CD14-positive monocyte (primary cell): ENCODE results near the gene ATF6B. TPM values are rescaled to one million over a fixed set of nuclear protein-coding genes. Genes with fewer than 3 reads are reported as not detected.
A peak's percentile ranks its signal among the peaks of the same experiment; 100 is the strongest.

Experiments used
- DNase-seq, 3 donors: peaks; one replicate each; pipeline ENCODE4 v3.0.0-alpha.2; 2011 to 2022
- H2AFZ ChIP-seq: 2 replicates; pipeline ENCODE4 v1.6.0; 2012; ENCODE audit warnings: mild to moderate bottlenecking, low read depth, low read length, inconsistent platforms; ENCODE audit not compliant: insufficient read depth, poor library complexity, severe bottlenecking
- H3K27ac ChIP-seq, 2 donors: 1 replicate in 1 of 2; 2 replicates in 1 of 2; pipeline ENCODE4 v1.5.1; 2012 to 2013; ENCODE audit warnings: low read length in 2 of 2, control low read depth in 1 of 2, inconsistent platforms in 1 of 2, low read depth in 1 of 2, mild to moderate bottlenecking in 1 of 2
- H3K27me3 ChIP-seq, 2 donors: one replicate each; pipeline versions ENCODE4 v1.6.0 to v1.6.1; 2011 to 2013; ENCODE audit warnings: low read length in 2 of 2; ENCODE audit not compliant: control insufficient read depth in 2 of 2, insufficient read depth in 2 of 2
- H3K36me3 ChIP-seq, 2 donors: replicated peaks in 1 of 2; 1 replicate in 1 of 2; 2 replicates in 1 of 2; pipeline versions ENCODE4 v1.5.1 to v1.6.1; 2012 to 2013; ENCODE audit warnings: low read length in 2 of 2, control low read depth in 1 of 2, inconsistent platforms in 1 of 2, mild to moderate bottlenecking in 1 of 2; ENCODE audit not compliant: insufficient read depth in 2 of 2, control insufficient read depth in 1 of 2
- H3K4me1 ChIP-seq, 2 donors: 1 replicate in 1 of 2; 2 replicates in 1 of 2; pipeline versions ENCODE4 v1.5.1 to v1.6.1; 2012 to 2013; ENCODE audit warnings: low read length in 2 of 2, control low read depth in 1 of 2, inconsistent platforms in 1 of 2, mild to moderate bottlenecking in 1 of 2, moderate library complexity in 1 of 2; ENCODE audit not compliant: insufficient read depth in 2 of 2, control insufficient read depth in 1 of 2
- H3K4me2 ChIP-seq: replicated peaks from 2 replicates; pipeline ENCODE3; 2012; ENCODE audit warnings: low read length, moderate library complexity, mild to moderate bottlenecking; ENCODE audit not compliant: poor library complexity, severe bottlenecking; ENCODE audit errors: extremely low read depth
- H3K4me3 ChIP-seq, 3 experiments: fragments of 200-600 bp in 1 of 3; sonication (generic) in 1 of 3; replicated peaks in 1 of 3; 1 replicate in 2 of 3; 2 replicates in 1 of 3; pipeline ENCODE4 v1.5.1; 2011 to 2013; ENCODE audit warnings: low read length in 3 of 3, mild to moderate bottlenecking in 3 of 3, control low read depth in 2 of 3, low read depth in 2 of 3, inconsistent platforms in 1 of 3, moderate library complexity in 1 of 3
- H3K79me2 ChIP-seq: 2 replicates; pipeline ENCODE4 v1.6.0; 2012; ENCODE audit warnings: mild to moderate bottlenecking, control low read depth, inconsistent platforms, low read length, moderate library complexity; ENCODE audit not compliant: insufficient read depth
- H3K9ac ChIP-seq: 2 replicates; pipeline ENCODE4 v1.6.0; 2017; ENCODE audit warnings: low read length, mild to moderate bottlenecking; ENCODE audit not compliant: insufficient read depth, poor library complexity, severe bottlenecking
- H3K9me3 ChIP-seq, 2 donors: replicated peaks in 1 of 2; 1 replicate in 1 of 2; 2 replicates in 1 of 2; pipeline versions ENCODE4 v1.5.1 to v1.6.1; 2012 to 2013; ENCODE audit warnings: low read length in 2 of 2, control low read depth in 1 of 2; ENCODE audit not compliant: control insufficient read depth in 1 of 2, insufficient read depth in 1 of 2
- H4K20me1 ChIP-seq: 2 replicates; pipeline ENCODE4 v1.6.0; 2012; ENCODE audit warnings: mild to moderate bottlenecking, low read length, control low read depth, moderate library complexity; ENCODE audit not compliant: insufficient read depth
- H3K27ac Mint-ChIP-seq, 7 donors: one replicate each; pipeline ENCODE4 v1.8.0; 2020; ENCODE audit warnings: mild to moderate bottlenecking in 7 of 7, mixed read lengths in 7 of 7, moderate library complexity in 6 of 7, inconsistent platforms in 2 of 7
- H3K27me3 Mint-ChIP-seq, 3 donors: one replicate each; pipeline ENCODE4 v1.8.0; 2021 to 2022; ENCODE audit warnings: low read depth in 3 of 3, mild to moderate bottlenecking in 3 of 3, mixed read lengths in 3 of 3, moderate library complexity in 3 of 3, inconsistent platforms in 1 of 3
- H3K36me3 Mint-ChIP-seq, 2 donors: one replicate each; pipeline ENCODE4 v1.8.0; 2020; ENCODE audit warnings: mixed read lengths in 2 of 2, inconsistent platforms in 1 of 2, mild to moderate bottlenecking in 1 of 2
- H3K4me1 Mint-ChIP-seq: one replicate; pipeline ENCODE4 v1.8.0; 2020; ENCODE audit warnings: mild to moderate bottlenecking, mixed read lengths
- H3K4me3 Mint-ChIP-seq, 2 donors: one replicate each; pipeline ENCODE4 v1.8.0; 2020; ENCODE audit warnings: mild to moderate bottlenecking in 2 of 2, mixed read lengths in 2 of 2, moderate library complexity in 1 of 2
- H3K9me3 Mint-ChIP-seq, 7 donors: one replicate each; pipeline ENCODE4 v1.8.0; 2020 to 2022; ENCODE audit warnings: mixed read lengths in 7 of 7, mild to moderate bottlenecking in 6 of 7, moderate library complexity in 6 of 7, inconsistent platforms in 2 of 7
- WGBS: methylation state at CpG from one replicate; pipeline ENCODE4 v1.1.5; 2013; ENCODE audit warnings: missing lambda C conversion rate; ENCODE audit not compliant: insufficient coverage; 5-methylcytosine and 5-hydroxymethylcytosine counted together
- intact Hi-C, 2 donors: fragments of 100-400 bp; cut with micrococcal nuclease; formaldehyde crosslinking; loops; one replicate each; pipeline versions ENCODE4 v1.15.0 to v1.15.1; 2023
- polyA plus RNA-seq, 3 donors: library from polyadenylated mRNA; depleted of rRNA in 1 of 3; unstranded in 2 of 3; stranded (reverse) in 1 of 3; fragments of 300-500 nt in 2 of 3; fragments of >200 nt in 1 of 3; fragmentation: Illumina TruSeq in 2 of 3; gene quantifications; 1 replicate in 2 of 3; 2 replicates in 1 of 3; pipeline ENCODE4 v1.2.3, GENCODE V29; 2012 to 2021
- TF ChIP-seq, protein P1 (sequence below): fragments of 200-600 bp; IDR thresholded peaks from one replicate; pipeline ENCODE4 v1.8.0; 2022; ENCODE audit warnings: antibody characterized with exemption, mild to moderate bottlenecking

Gene ATF6B
- polyA plus RNA-seq, 3 donors: 15.7 to 147 (median 17.8) TPM

DNA sequence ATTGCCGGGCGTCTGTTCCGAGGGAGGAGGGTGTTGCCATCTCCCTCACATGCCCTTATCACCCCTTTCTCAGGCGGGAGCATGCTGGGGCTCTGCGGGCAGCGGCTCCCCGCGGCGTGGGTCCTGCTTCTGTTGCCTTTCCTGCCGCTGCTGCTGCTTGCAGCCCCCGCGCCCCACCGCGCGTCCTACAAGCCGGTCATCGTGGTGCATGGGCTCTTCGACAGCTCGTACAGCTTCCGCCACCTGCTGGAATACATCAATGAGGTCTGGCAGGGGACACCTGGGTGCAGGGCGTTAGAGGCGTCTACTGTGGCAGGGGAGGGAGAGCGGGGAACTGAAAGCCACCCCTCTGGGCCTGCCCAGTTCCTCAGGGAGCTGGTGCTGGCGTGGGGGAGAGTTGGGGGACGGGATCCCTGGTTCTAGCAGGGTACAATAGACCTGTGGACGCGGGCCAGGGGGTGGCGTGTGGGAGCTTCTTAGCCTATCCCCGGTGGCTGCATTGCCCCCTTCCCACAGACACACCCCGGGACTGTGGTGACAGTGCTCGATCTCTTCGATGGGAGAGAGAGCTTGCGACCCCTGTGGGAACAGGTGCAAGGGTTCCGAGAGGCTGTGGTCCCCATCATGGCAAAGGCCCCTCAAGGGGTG lies 26.6 kb upstream of the ATF6B start:
- Mint-ChIP-seq H3K27ac (peak overlapping the region in 2 of 7 donors; percentile 10 to 90), H3K9me3 (peaks cover 0 to 19% (median 4%) of the 10 kb centered on the region in 7 donors), H3K4me3 (peak overlapping the region; percentile 97 to 100), H3K27me3 (peaks cover 39 to 55% (median 48%) of the 10 kb centered on the region in 3 donors), H3K4me1 (peaks cover 25% of the 10 kb centered on the region), H3K36me3 (peaks cover 0 to 15% of the 10 kb centered on the region in 2 donors)
- Histone ChIP-seq H3K36me3 (no peaks in the 10 kb centered on the region), H3K27me3 (peaks cover 24 to 43% of the 10 kb centered on the region in 2 donors), H2AFZ (peak overlapping the region; percentile 97), H3K9me3 (peaks cover 0 to 9% of the 10 kb centered on the region in 2 donors), H3K79me2 (no peaks in the 10 kb centered on the region), H3K4me2 (peak overlapping the region; percentile 100), H3K9ac (peak overlapping the region; percentile 48), H3K4me1 (peaks cover 19 to 21% of the 10 kb centered on the region in 2 donors), H3K4me3 (peak overlapping the region; percentile 51 to 84 (median 56)), H3K27ac (no peak overlapping the region), H4K20me1 (no peaks in the 10 kb centered on the region)
- TF ChIP-seq, protein P1, sequence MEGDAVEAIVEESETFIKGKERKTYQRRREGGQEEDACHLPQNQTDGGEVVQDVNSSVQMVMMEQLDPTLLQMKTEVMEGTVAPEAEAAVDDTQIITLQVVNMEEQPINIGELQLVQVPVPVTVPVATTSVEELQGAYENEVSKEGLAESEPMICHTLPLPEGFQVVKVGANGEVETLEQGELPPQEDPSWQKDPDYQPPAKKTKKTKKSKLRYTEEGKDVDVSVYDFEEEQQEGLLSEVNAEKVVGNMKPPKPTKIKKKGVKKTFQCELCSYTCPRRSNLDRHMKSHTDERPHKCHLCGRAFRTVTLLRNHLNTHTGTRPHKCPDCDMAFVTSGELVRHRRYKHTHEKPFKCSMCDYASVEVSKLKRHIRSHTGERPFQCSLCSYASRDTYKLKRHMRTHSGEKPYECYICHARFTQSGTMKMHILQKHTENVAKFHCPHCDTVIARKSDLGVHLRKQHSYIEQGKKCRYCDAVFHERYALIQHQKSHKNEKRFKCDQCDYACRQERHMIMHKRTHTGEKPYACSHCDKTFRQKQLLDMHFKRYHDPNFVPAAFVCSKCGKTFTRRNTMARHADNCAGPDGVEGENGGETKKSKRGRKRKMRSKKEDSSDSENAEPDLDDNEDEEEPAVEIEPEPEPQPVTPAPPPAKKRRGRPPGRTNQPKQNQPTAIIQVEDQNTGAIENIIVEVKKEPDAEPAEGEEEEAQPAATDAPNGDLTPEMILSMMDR: peak; percentile 38
- DNase-seq: peak; percentile 23 to 42 (median 30)
- 4% methylated on average over 29 of the region's 34 CpGs for WGBS
- intact Hi-C loops: loop anchor here in 1 of 2 donors (2.0 kb wide), 1 partner anchor 20 kb away; no protein-coding TSS in a partner anchor

DNA sequence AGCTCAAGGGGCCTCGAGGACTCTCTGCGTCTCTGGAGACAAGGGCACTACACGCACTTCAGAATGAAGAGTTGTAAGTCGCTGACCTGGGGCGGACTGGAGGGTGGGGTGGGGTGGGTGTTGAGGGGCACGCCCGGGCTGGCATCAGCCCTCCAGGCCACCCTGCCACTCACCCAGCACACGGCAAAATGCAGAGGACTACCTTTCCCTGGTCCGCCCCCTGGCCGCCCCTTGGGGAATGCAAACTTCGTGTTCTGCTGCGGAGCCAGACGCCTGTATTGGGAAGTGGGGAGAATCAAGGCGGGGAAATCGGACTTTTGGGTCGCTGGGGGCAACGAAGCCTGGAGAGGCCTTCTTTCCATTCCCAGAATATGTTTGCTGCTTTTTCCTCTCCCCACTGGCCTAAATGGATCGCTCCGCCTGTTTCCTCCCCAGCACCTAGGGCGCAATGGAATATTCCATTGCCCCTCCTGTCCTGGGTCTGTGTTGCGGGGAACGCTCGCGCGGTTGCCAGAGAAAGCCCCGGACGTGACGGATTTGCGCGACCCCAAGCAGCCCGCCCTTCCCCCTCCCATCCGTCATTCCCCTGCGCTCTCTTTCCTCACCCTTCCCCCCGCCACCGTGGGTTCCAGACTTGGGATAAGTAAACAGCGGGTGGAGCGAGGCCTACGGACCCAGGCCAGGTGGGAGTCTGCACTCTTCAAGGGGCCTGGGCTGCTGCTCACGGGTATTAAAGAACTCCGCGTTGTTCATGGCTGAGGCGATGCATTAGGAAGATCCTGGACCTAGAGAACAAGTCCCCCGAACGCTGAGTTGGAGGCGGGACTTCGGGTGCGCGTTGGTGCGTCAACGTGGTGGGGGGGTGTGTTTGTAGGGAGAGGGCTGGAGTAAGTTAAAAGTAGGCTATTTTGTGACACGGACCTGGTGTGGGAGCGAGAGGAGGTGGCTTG lies 25.8 kb upstream of the ATF6B start, which contains the start of gene PPT2:
TSS of gene PPT2 (plus strand) at position 578 of the 950 bp plus-strand sequence. CDS start 454 bp downstream, outside the sequence.
- peak within 1 kb of the TSS; percentile 97 for H2AFZ ChIP-seq
- no peak within 1 kb of the TSS for H3K27ac ChIP-seq
- peaks cover 45 to 63% (median 55%) of the 10 kb centered on the region in 3 donors for H3K27me3 Mint-ChIP-seq
- whole genome bisulfite sequencing: 2% methylated on average over 24 of the region's 52 CpGs
- peaks cover 28 to 51% of the 10 kb centered on the region in 2 donors for H3K27me3 ChIP-seq
- TF ChIP-seq, protein P1: no peak
- DNase-seq: peak; percentile 23 to 37 (median 28)
- H3K9ac ChIP-seq: peak within 1 kb of the TSS; percentile 48
- peaks cover 24 to 26% of the 10 kb centered on the region in 2 donors for H3K4me1 ChIP-seq
- H3K4me2 ChIP-seq: peak within 1 kb of the TSS; percentile 100
- intact Hi-C loops: loop anchor here in 1 of 2 donors (2.0 kb wide), 1 partner anchor 21 kb away; no protein-coding TSS in a partner anchor
- peak within 1 kb of the TSS; percentile 97 to 100 for H3K4me3 Mint-ChIP-seq
- peak within 1 kb of the TSS in 5 of 7 donors; percentile 10 to 90 (median 61) for H3K27ac Mint-ChIP-seq
- peaks cover 0 to 24% (median 9%) of the 10 kb centered on the region in 7 donors for H3K9me3 Mint-ChIP-seq
- peaks cover 30% of the 10 kb centered on the region for H3K4me1 Mint-ChIP-seq
- H3K4me3 ChIP-seq: peak within 1 kb of the TSS; percentile 51 to 84 (median 56)
- no peaks in the 10 kb centered on the region for H3K36me3 ChIP-seq
- peaks cover 0 to 19% of the 10 kb centered on the region in 2 donors for H3K36me3 Mint-ChIP-seq
- peaks cover 0 to 11% of the 10 kb centered on the region in 2 donors for H3K9me3 ChIP-seq
- H4K20me1 ChIP-seq: no peaks in the 10 kb centered on the region
- H3K79me2 ChIP-seq: no peaks in the 10 kb centered on the region
